ENCODE data around the gene LZTR1. TPM values are rescaled to one million over a fixed set of nuclear protein-coding genes. Genes with fewer than 3 reads are reported as not detected.

The LZTR1 gene
- polyA plus RNA-seq, 1 of the 3 experiments (the other 2 are of a cell fraction): 37.7 TPM

DNA sequence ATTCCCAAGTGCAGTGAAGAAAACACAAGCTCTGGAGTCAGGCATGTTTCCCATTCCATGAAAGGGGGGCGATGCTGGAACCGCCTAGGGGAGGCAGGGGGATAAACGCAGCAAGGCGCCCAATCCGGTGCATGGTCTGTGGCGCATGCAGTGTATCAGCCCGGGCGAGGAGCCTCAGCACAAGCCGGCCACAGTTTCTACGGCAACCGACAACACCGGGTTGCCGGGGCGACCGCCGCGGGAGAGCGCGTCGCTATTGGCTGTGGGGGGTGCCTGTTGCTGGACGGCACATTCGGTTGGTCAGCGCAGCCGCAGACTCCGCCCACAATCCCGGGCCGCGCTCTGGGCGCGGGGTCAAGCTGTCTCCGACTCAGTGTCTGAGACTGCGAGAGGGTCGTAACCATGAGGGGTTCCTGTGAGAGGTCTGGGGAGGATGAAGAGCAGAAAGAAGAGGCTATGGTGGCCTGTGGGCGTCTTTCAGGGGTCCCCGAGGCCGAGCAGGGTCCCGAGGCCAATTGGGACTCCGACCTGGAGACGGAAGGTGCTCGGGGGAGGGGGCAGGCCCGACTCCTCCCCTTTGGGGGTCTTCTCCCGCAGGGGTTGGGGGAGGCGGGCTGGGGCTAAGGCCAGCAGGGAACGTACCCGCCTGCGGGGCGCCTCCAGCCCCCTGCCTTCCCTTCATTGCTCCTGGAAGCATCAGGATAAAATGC lies 63.6 kb downstream of the LZTR1 start, which contains the start of gene LRRC74B:
Gene LRRC74B (plus strand): TSS at position 362 of the 710 bp plus-strand sequence. CDS start 41 bp downstream, at position 403.
- DNase-seq: peak; percentile 97
- H3F3A ChIP-seq (replicated peaks; ENCODE audit: insufficient read depth): peaks cover 6% of the 10 kb centered on the region
- peak within 1 kb of the TSS; percentile 91 for H3K4me2 ChIP-seq
- no peaks in the 10 kb centered on the region for H3K36me3 ChIP-seq (replicated peaks in 1 of 2; ENCODE audit: control insufficient read depth in 1 of 2, insufficient read depth in 2 of 2, low read length in 1 of 2)
- TF ChIP-seq RXRA (IDR thresholded peaks at IDR 0.05; ENCODE audit: borderline replicate concordance, low read depth) (no peak), CHD2 (IDR thresholded peaks at IDR 0.05; ENCODE audit: low read length, partially characterized antibody) (peak; percentile 41), MXI1 (IDR thresholded peaks at IDR 0.05; ENCODE audit: low read depth, low read length) (peak; percentile 99), SIN3A (IDR thresholded peaks at IDR 0.05; ENCODE audit: borderline replicate concordance, low read depth, low read length) (peak; percentile 66; the same call in 1 of the 2 replicates), GABPA (IDR thresholded peaks at IDR 0.05; ENCODE audit: low read depth) (peak; percentile 14; the same call in 1 of the 2 replicates), FOXM1 (IDR thresholded peaks at IDR 0.05; ENCODE audit: low read depth) (no peak), ELF1 (IDR thresholded peaks at IDR 0.05) (no peak), IRF3 (IDR thresholded peaks at IDR 0.05; ENCODE audit: low read depth, low read length) (peak; percentile 74), MEF2A (IDR thresholded peaks at IDR 0.05; ENCODE audit: borderline replicate concordance, low read depth) (no peak), TEAD4 (IDR thresholded peaks at IDR 0.05; ENCODE audit: borderline replicate concordance, insufficient read depth) (no peak)
- TF ChIP-seq, protein P1, sequence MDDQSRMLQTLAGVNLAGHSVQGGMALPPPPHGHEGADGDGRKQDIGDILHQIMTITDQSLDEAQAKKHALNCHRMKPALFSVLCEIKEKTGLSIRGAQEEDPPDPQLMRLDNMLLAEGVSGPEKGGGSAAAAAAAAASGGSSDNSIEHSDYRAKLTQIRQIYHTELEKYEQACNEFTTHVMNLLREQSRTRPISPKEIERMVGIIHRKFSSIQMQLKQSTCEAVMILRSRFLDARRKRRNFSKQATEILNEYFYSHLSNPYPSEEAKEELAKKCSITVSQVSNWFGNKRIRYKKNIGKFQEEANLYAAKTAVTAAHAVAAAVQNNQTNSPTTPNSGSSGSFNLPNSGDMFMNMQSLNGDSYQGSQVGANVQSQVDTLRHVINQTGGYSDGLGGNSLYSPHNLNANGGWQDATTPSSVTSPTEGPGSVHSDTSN (IDR thresholded peaks at IDR 0.05): peak; percentile 99
- peak within 1 kb of the TSS; percentile 73 to 88 for H3K27ac ChIP-seq (ENCODE audit: low read depth in 2 of 2, low read length in 1 of 2)
- peak within 1 kb of the TSS; percentile 60 to 65 for H3K4me3 ChIP-seq (ENCODE audit: low read depth in 2 of 2, low read length in 1 of 2)
- POLR2A ChIA-PET: interaction anchor here (0.6 to 2.6 kb wide), 5 partner anchors 25 to 63 kb away, joined by 3 to 11 read pairs (median 6); partner anchors contain the start of genes LZTR1, P2RX6 and THAP7
- no peaks in the 10 kb centered on the region for H3K9me2 ChIP-seq
- no peaks in the 10 kb centered on the region for H3K9me3 ChIP-seq
- H3K9ac ChIP-seq: peak within 1 kb of the TSS; percentile 59
- H3K4me1 ChIP-seq (ENCODE audit: control insufficient read depth in 1 of 2, insufficient read depth in 2 of 2, low read depth in 1 of 2, low read length in 1 of 2): peaks cover 9 to 36% of the 10 kb centered on the region in 2 experiments; a peak in 3 of 4 replicates
- H4K20me1 ChIP-seq (ENCODE audit: insufficient read depth): no peaks in the 10 kb centered on the region
- no peaks in the 10 kb centered on the region for H3K27me3 ChIP-seq (ENCODE audit: insufficient read depth)
- peak within 1 kb of the TSS; percentile 96 for H2AFZ ChIP-seq (ENCODE audit: low read depth)
- WGBS (ENCODE audit: low lambda C conversion rate): 9% methylated on average over 26 of the region's 47 CpGs
- H3K79me2 ChIP-seq (ENCODE audit: insufficient read depth): no peaks in the 10 kb centered on the region
- CTCF ChIA-PET: interaction anchor here (0.6 to 1.3 kb wide), 3 partner anchors 24 to 129 kb away, joined by 3 to 4 read pairs (median 3); partner anchors contain the start of gene THAP7

DNA sequence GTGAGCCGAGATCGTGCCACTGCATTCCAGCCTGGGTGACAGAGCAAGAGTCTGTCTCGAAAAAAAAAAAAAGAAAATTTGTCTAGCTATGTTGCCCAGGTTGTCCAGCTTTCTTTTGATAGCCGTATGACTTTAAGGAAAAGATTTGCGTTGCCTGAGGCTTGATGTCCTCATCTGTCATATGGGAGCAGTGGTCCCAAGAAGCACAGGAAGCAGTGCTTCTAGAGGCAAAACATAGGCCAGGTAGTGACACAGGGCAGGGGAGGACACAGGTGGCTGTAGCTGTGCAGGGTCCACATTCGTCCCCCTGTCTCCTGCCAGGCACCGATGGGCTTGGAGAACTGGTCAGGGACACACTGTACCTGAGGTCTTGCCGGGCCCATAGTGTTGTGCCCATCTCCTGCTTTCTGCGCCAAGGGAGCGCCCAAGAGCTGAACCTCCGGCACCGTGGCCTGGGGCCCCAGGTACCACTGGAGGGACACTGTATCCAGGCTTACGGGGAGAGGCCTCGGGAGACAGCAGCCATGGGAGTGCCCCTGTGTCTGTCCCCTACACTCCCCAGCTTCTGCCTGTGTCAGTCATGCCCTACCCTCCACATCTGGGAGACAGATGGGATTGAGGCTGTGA lies 65.1 kb downstream of the LZTR1 start:
- Histone ChIP-seq H3K36me3 (replicated peaks in 1 of 2; ENCODE audit: control insufficient read depth in 1 of 2, insufficient read depth in 2 of 2, low read length in 1 of 2) (no peaks in the 10 kb centered on the region), H4K20me1 (ENCODE audit: insufficient read depth) (no peaks in the 10 kb centered on the region), H3K79me2 (ENCODE audit: insufficient read depth) (no peaks in the 10 kb centered on the region), H3K9me2 (no peaks in the 10 kb centered on the region), H3F3A (replicated peaks; ENCODE audit: insufficient read depth) (no peaks in the 10 kb centered on the region), H2AFZ (ENCODE audit: low read depth) (no peak overlapping the region), H3K4me2 (no peak overlapping the region), H3K9me3 (no peaks in the 10 kb centered on the region), H3K27me3 (ENCODE audit: insufficient read depth) (no peaks in the 10 kb centered on the region), H3K9ac (no peak overlapping the region), H3K27ac (ENCODE audit: low read depth in 2 of 2, low read length in 1 of 2) (peak overlapping the region in 1 of 2 experiments; percentile 17; a peak in 1 of 4 replicates), H3K4me1 (ENCODE audit: control insufficient read depth in 1 of 2, insufficient read depth in 2 of 2, low read depth in 1 of 2, low read length in 1 of 2) (peaks cover 9 to 36% of the 10 kb centered on the region in 2 experiments; a peak in 3 of 4 replicates), H3K4me3 (ENCODE audit: low read depth in 2 of 2, low read length in 1 of 2) (no peak overlapping the region)
- DNase-seq: no peak
- ChIA-PET POLR2A (interaction anchor here (0.5 to 2.6 kb wide), 3 partner anchors 32 to 111 kb away, joined by 3 to 8 read pairs (median 5); partner anchors contain the start of genes LZTR1 and P2RX6), CTCF (interaction anchor here (0.7 to 1.3 kb wide), 3 partner anchors 56 to 212 kb away, joined by 3 to 4 read pairs (median 3); no protein-coding TSS in a partner anchor)
- 89% methylated on average over 7 of the region's 14 CpGs for WGBS (ENCODE audit: low lambda C conversion rate)
- TF ChIP-seq, protein P2, sequence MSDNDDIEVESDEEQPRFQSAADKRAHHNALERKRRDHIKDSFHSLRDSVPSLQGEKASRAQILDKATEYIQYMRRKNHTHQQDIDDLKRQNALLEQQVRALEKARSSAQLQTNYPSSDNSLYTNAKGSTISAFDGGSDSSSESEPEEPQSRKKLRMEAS (IDR thresholded peaks at IDR 0.05; ENCODE audit: low read depth): no peak
- TF ChIP-seq NRF1 (IDR thresholded peaks at IDR 0.05; ENCODE audit: low read depth, low read length) (no peak), CTCF (IDR thresholded peaks at IDR 0.05) (no peak), GABPA (IDR thresholded peaks at IDR 0.05; ENCODE audit: low read depth) (no peak), FOXM1 (IDR thresholded peaks at IDR 0.05; ENCODE audit: low read depth) (no peak), EP300 (IDR thresholded peaks at IDR 0.05; ENCODE audit: borderline replicate concordance in 1 of 2, low read depth in 1 of 2, low read length in 1 of 2) (no peak), ELF1 (IDR thresholded peaks at IDR 0.05) (no peak), FOXJ3 (CRISPR knock-in tag; IDR thresholded peaks at IDR 0.05) (no peak), ZBTB33 (IDR thresholded peaks at IDR 0.05; ENCODE audit: borderline replicate concordance, low read depth) (no peak)

All from SK-N-SH (cell line).